ENCODE data around the gene GFM1.
A peak's percentile ranks its signal among the peaks of the same experiment; 100 is the strongest.

Gene GFM1

DNA sequence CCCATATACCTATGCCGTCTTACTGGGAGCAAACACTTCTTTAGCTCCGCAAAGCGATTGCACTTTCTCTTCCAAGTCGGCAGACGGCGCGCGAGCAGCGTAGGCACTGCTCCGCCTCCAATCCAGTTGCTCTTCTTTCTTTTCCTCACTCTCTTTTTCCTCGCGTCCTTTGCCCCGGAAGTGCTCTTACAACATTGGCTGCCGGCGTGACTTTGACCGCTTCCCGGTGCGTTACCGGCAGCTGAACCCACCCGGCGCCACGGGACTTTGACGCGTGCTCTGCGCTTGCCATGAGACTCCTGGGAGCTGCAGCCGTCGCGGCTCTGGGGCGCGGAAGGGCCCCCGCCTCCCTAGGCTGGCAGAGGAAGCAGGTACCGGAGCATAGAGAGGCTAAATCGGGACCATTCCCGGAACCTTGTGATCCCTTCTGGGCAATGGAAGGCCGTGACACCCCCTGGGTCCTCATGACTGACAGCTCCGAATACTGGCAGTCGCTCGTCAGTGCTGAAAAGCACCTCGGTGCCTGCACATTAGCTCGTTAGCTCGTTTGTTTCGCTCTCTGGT, at the start of gene GFM1:
Gene GFM1, plus strand, starts transcription at position 183 of the 564 bp plus-strand sequence. Its CDS starts 108 bp downstream, at position 291.
- peak; percentile 96 for DNase-seq

DNA sequence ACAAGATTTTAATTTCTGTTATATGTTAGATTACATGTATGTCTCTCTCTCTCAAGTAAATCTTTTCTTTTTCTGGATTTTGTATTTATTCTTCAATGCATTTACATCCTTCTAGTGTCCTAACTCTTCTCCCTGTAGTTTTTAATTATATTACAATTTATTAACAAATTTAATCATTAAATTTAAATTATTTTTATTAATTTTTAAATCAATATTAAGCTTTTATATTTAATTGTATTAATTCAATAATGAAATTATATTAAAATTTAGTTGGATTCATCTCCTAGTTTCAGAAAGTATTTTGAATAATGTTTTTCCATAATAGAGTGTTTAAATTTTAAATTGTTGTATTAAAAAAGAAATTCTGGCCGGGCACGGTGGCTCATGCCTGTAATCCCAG, 43.5 kb upstream of the GFM1 start:
- no peak for DNase-seq

DNA sequence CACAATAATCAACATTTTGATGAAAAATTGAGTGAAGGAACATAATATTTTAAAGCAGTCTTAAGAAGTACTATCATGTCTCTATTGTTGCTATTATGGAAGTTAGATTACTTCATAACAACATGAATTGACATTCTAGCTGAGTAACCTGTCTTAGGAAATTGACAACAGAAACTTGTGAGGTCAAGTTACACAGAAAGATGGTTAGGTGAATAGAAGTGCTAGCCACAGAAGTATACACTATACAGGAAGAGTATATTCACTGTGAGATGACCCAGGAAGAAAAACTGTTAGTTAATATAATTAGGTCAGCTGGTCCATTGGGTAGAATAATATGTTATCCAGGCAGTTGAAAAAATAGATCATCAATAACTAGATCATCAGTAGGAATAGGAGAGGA, 42.1 kb upstream of the GFM1 start:
- DNase-seq: no peak

DNA sequence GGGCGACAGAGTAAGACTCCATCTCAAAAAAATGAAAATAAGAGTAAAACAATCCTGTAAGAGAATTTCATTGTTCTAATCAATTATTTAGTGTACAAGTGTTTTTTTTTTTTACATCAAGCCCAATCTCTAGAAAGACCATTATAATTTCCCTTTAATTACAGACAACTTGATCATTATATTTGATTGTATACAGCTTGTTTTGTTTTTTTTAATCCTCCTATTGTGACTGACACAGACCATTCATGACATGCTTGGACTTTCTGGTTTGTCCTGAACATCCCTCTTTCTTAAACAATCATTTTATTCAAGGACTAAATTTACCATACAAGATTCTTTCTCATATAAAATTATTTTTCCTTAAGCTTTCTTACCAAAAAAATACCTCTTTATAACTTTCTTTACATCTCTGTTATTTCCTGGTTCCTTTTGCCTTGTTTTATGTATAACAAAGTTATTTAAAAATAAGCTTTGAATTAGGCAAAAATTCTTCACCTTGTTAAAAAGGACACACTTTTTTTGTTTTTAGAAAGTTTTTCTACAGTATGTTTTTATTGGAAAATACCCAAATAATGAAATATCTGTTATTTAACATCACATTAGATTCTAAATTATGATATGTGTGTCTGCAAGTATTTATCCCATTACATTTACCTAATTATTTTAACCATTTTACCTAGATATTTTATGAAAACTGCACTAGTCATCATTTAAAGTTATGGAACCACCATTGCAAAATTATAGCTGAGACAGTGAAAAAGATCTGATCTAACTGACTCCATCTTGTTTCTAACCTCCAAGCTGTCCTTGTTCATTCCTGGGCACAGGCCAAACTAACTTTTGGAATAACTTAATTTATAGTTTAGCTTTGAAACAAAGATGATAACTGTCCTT, 26.1 kb upstream of the GFM1 start:
- no peak for DNase-seq

DNA sequence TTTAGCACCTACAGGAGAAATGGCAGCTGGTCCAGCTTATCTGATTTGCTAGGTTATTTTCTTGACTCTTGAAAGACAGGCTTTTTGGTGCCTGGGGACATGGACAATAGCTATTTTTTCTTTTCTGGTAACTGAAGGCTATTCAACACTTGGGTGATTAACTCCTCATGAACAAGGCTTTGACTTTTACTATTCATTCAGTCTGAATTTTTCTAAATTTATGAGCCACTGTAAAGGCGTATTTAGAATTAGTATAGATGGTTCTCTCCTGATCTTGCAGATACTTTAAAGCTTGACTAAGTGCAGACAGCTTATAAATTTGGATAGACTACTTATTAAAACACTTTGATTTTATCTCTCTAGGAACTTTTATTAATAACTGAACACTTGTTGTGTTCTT, 18.4 kb upstream of the GFM1 start:
- DNase-seq: no peak

DNA sequence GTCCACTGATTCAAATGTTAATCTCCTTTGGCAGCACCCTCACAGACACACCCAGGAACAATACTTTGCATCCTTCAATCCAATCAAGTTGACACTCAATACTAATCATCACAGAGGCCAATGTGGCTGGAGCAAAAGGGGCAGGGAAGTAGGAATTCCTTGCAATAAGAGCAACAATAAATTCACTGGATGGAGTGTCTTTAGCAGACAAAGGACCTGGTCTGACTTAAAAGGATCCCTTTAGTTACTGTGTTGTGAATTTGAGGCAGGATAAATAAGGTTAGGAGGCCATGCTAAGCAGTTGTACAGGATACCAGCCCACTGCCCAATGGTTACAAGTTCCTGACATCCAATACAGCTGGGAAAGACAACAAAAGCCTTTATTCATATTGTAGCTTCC, 12.3 kb upstream of the GFM1 start:
- peak; percentile 57 for DNase-seq

DNA sequence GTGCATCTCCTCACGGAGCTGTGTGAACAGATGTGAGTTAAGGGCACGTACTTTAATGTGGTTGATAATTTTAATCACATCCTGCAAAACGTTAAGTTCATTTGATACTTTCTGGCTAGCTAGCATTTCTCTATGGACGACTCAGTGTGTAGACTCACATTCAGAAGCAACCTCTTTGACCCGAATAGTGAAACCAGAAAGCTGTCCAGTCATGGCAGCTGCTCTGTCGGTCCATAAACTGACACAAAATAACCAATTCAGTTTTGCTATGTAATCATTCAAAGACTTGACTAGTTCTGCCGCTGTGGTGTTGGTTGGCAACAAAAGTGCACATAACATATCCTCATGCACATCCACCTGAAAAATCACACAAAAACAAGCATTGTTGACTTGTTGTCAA, 3.7 kb upstream of the GFM1 start:
- no peak for DNase-seq

DNA sequence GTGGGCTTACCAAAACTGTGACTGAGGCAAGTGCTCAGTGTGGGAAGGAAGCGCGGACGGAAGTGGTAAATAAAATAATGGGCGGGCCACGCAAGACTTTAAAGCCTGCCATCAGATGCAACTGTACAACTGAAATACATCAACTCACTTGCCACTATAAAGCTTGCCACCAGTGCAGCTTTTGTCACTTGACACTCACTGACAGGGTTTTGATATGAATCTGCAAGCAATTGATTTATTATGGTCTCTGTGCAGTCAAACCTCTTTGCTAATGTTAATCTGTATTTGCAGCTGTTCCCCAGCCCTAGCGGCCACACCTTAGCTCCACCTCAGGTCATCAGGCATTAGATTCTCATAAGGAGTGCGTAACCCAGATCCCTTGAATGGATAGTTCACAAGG, 2.3 kb upstream of the GFM1 start:
- no peak for DNase-seq

DNA sequence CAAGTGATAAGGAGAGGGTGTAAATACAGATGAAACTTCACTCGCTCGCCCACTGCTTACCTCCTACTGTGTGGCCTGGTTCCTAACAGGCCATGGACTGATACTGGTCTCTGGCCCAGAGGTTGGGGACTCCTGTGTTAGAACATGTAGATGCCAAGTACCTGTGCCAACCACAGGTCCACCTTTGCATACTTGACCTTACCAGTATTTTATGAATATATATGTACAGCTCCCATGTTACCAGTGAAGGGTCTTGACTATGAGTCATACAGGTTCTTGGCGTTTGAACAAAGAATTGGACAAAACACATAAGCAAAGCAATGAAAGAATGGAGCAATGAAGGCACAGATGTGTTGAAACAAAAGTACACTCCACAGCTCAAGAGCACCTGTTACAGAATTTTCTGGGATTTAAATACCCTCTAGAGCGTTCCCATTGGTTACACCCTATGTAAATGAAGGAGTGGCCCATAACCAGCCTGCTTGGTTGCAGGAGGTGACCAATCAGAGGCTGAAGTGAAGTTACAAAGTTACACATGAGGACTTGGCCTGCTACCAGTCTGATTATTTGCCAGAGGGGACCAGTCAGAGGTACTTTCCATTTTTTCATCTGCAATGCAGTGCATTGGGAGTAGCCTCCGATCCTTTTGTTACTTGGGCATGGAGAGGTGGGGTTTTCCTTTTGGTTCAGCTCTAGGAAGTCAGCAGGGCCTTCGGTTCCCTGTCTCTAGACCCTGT, 1.7 kb upstream of the GFM1 start:
- DNase-seq: no peak

DNA sequence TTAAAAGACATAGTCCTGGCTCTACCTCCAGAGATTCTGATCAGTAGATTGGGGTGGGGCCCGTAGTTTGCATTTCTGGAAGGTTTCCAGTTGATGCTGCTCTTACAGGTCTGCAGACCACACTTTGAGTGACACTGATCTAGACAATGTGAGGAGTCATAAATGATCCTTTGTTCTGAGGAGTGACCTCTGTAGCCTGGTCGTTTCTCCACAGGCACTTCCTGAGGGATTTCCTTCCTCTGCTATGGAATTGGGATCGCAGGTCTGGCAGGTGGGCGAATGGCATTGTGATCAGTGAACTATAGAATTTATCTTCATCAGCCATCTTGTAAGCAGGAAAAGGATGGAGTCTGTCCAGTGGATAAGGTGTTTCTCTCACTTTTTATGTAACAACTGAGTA, 5.5 kb downstream of the GFM1 start:
- no peak for DNase-seq

DNA sequence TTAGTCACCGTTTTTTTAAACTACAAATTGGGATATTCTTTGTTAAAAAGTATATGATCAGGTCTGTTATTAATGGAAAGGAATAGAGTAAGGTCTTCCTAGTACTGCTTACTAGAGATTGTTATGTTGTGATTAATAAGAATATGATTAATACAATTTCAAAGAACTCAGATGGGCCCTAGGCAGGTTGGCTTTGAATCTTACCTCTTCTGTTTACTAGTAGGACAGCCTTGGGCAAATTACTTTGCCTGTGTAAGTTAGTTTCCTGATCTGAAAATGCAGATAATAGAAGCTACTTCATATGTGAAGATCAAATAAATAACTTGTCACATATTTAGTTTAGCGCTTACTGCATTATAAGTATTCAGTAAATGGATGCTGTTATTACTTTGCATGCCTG, 6.9 kb downstream of the GFM1 start:
- DNase-seq: no peak

DNA sequence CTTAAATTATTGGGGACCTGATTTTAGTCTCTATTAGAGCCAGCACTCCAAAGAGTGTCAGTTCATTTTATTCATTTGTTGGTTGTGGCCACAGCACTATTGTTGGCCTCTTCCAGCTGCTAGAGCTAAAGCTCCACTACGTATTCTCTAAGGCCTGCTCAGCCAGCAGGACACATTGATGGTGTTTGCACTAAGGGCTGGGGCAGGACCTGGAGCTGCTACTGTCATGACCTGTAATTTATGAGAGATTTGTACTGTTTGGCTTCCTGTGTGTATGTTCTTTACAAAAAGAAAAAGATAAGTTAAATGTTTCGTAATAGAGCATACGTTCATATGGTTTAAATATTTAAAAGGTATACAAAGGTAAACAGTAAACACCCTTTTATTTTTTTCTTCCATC, 8.1 kb downstream of the GFM1 start:
- no peak for DNase-seq

DNA sequence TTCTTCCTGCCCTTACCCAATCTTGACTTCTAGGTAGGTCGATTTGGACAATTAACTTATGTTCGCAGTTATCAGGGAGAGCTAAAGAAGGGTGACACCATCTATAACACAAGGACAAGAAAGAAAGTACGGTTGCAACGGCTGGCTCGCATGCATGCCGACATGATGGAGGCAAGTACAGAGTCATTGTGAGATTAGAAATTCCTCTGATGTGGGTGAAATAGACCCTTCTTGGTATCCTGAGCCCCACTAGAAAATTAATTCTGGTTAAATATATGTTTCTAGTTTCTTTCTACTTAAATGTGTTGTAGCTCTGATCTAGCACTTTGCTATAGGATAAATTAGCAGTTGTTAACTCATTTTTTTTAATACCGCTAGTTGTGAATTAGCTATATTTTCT, 14.6 kb downstream of the GFM1 start:
- DNase-seq: no peak

DNA sequence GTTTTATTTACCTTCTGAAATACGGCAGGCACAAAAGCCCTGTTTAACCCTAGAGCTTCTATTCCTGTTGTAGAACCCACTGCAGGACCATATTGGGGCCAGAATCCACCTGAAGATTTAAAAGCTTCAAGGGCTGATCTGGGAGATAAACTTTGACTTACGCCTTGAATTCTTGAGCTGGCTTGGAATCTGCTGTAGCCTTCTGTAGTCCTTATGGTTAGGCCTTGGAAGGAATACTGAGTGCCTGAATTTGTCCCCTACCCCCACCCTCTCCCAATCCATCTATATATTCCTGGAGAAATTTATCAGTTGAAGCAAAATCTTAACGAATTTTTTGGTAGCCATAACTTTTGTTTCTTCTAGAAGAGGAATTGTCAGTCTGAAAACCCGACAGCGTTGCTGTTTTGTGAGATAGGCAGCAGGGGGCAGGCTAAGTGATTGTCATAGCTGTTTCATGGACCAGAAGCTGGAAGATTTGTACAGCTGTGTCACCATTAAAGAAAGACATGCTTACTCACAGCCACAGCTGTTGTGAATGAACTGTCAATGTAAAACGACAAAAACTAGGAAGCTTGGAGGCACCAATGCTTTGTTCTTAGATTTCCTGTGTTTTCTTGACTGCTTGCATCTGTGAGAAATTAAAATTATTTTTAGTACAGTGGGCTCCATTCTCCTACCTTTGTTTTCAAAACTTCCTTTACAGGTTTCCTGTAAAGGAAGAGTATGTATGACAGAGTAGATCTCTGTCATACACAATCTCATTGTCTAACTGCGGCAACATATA, 15.3 kb downstream of the GFM1 start:
- peak; percentile 21 for DNase-seq

DNA sequence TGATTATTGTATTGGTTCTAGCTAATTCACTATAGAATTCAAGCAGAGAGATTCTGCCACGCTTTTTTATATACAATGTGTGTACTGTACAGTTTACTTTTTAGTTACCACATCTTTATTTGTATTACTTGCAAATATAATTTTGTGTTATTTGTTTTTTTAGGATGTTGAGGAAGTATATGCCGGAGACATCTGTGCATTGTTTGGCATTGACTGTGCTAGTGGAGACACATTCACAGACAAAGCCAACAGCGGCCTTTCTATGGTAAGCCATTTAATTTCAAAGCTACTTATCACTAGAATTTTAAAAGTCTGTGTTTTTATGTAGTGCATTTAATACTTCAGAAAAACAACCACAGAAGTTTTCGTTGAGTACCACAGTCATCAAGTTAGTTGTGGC, 16.4 kb downstream of the GFM1 start:
- no peak for DNase-seq

DNA sequence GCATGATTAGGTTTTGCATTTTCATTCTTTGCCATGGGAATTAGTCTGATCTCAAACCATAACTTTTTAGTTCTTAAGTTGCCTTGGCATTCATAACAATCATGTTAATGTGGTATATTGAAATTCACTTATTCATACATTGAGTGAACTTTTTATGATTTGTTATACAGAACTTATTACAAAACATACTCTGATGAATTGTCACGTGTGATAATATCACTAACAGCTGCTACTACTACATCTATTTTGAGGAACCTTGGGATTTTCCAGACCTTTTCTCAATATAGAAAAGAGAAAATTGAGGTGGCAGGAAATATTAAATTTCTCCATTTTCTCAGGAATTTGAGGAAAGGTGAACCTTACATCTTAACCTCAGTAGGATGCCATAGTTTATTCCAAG, 18.9 kb downstream of the GFM1 start:
- no peak for DNase-seq

DNA sequence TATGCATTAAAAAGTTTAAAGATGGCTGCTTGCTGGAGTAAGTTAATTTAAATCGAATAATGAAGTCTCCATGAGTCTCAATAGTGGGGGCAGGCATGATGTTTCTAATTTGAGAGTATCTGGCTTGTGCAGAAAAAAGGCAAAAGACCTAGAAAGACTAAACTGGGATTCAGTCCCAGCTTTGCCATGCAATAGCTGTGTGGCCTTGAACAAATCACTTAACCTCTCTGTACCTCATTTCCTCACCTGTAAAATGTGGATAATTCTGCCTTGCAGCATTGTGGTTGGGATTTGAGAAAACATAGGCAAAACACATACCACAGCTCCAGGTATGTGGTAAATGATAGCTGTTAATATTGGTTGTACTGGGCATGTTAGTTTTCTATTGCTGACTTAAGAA, 19.5 kb downstream of the GFM1 start:
- no peak for DNase-seq

DNA sequence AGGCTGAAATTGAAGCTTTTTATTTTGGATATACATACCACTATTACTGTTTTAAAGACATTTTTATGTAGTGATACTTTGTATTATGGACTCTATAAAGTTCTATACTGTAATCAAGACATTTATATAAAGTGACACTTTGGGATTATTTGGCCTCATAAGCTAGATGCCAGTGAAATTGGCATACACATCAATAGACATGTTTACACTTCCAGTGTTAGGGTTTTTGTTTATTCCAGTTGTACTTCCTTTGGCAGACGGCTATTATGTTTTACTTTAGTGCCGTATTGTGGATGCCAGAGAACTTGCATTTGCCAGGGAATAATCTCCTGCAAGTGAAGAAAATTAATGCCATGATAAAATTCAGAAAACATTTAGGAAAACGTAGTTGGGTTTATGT, 22.1 kb downstream of the GFM1 start:
- no peak for DNase-seq

DNA sequence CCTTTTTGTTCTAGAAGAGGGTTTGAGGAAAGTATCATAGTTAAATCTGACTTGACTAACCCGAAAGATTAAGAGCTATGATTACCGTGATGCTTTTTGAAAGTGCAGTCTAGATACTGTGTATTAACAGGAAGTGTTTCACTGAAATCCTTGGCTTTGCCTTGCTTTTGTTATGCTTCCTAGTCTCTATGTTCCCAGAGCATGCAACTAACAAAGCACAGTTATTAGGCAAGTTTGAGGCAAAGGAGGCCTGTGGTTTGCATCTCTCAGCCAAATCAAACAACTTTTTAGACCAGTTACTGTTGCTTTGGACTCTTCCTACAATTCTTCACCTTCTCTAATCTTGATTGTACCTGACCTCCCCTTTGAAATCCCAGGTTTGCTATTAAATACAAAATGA, 24.2 kb downstream of the GFM1 start:
- no peak for DNase-seq

DNA sequence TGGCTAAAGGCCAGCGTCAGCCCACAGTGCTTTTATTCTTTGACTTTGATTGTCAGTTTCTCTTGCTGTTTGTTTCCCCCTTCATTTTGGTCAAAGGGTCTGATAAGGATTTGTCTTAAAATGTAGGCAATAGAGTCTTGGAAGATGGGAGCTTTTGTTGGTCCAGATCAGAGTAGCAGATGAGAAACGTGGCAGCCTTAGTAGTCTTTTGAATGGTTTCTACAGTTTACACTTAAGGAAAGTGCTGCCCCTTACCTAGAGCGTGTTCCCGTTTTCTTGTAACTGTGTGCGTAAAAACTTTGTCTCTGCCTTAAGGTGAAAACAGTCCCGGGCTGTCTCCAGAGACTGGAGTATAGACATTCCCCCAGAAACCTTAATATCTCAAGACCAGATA, 27.5 kb downstream of the GFM1 start:
- no peak for DNase-seq

DNA sequence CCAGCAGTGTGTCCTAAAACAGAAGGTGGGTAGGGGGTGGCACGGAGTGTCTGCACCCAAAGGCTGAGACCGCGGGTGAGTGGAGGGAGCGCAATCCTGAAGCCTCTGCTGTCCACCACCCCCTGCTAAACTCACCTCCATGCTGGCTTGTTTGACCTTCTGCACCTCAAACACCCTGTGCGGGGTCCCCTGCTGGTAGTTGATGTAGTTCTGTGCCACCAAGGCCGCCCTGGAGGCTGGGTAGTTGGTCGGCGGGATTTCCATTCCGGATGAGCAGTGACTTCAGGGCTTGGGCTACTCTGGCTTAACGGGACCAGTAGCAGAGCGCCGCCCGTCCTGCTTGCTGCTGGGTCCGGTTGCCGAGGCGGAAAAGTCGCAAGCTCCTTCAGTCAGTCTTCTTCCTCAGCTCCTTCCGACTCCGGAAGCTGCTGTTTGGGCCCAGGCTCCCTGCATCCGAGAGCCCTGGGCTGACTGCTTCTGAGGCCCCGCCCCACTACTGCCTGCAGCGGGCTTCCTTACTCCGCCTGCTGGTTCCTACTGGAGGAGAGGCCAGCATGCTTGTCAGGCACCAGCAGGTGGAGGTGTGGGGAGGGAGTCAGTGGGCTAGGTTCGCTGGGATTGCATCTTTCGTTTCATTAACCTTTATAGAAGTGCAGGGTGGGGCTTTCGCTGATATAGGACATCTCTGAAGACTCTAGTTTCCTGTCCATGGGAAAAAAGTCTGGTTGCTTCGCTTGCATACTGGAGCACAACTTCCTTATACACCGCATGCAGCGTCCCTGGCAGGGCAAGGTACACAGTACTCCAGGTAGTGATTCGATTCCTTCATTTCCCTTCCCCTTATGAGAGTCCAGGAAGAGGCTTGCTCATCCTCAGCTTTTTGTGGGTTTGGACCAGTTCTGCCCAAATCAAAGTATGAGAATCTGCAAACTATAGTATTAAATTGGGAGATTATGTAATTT, 28.2 kb downstream of the GFM1 start, which contains the start of gene LXN:
Gene LXN, minus strand, starts transcription at position 434 of the 962 bp plus-strand sequence. Its CDS starts 170 bp downstream, at position 264.
- peak; percentile 84 for DNase-seq

DNA sequence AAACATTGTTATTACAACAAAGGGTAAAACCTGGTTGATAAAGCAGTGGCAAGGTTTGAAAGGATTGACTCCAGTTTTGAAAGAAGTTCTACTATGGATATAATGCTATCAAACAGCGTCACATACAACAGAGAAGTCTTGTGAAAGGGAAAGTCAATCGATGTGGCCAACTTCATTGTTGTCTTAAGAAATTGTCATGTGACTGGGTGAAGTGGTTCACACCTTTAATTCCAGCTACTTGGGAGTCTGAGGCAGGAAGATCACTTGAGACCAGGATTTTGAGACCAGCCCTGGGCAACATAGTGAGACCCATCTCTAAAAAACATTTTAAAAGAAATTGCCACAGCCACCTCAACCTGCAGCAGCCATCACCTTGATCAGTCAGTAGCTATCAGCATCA, 34.4 kb downstream of the GFM1 start:
- no peak for DNase-seq

Data from retina (tissue), 1 donor.